ENCODE results near the gene MICA. TPM values are rescaled to one million over a fixed set of nuclear protein-coding genes. Genes with fewer than 3 reads are reported as not detected.
A peak's percentile ranks its signal among the peaks of the same experiment; 100 is the strongest.

MICA gene
- total RNA-seq, 4 donors from 2014 or later: 15.9 to 28.3 (median 23.7) TPM

- Histone ChIP-seq H3K4me3 (no peak overlapping the region), H3K36me3 (peaks cover 0 to 10% (median 0%) of the 10 kb centered on the region in 3 donors), H3K4me1 (peaks cover 0 to 46% (median 12%) of the 10 kb centered on the region in 4 donors), H3K27me3 (no peaks in the 10 kb centered on the region), H3K9me3 (no peaks in the 10 kb centered on the region), H3K27ac (no peak overlapping the region)
- WGBS, 2 donors: 81% methylated on average over 10 of the region's 10 CpGs
- TF ChIP-seq CTCF (IDR thresholded peaks at IDR 0.05): no peak
- no peak for TF ChIP-seq POLR2A (IDR thresholded peaks at IDR 0.05)
- no peak for TF ChIP-seq EP300 (IDR thresholded peaks at IDR 0.05)
- DNase-seq (ENCODE audit: low spot score in 2 of 2): no peak
Measured at GRCh38 chr6:31397901-31398525, 5.4 kb upstream of the MICA start.

GRCh38 chr6:31399589-31400466, 3.6 kb upstream of the MICA start:
- Histone ChIP-seq H3K27ac (peak overlapping the region; percentile 90 to 98 (median 98)), H3K4me3 (peak overlapping the region; percentile 76 to 87 (median 84)), H3K36me3 (peaks cover 0 to 2% (median 0%) of the 10 kb centered on the region in 3 donors), H3K9me3 (no peaks in the 10 kb centered on the region), H3K27me3 (no peaks in the 10 kb centered on the region), H3K4me1 (peaks cover 0 to 60% (median 20%) of the 10 kb centered on the region in 4 donors)
- TF ChIP-seq POLR2A (IDR thresholded peaks at IDR 0.05) (peak; percentile 45 to 68), EP300 (IDR thresholded peaks at IDR 0.05) (peak; percentile 51 to 71), CTCF (IDR thresholded peaks at IDR 0.05) (peak; percentile 87 to 95 (median 91))
- 0 to 1% methylated on average over 52 to 57 of the region's 57 CpGs for WGBS, 2 donors
- peak; percentile 86 to 90 for DNase-seq (ENCODE audit: low spot score in 2 of 2)

GRCh38 chr6:31400467-31401289, 2.7 kb upstream of the MICA start:
- Histone ChIP-seq H3K4me3 (peak overlapping the region; percentile 76 to 87 (median 84)), H3K36me3 (no peaks in the 10 kb centered on the region), H3K4me1 (peaks cover 0 to 64% (median 20%) of the 10 kb centered on the region in 4 donors), H3K27me3 (no peaks in the 10 kb centered on the region), H3K27ac (peak overlapping the region; percentile 90 to 98 (median 98)), H3K9me3 (no peaks in the 10 kb centered on the region)
- TF ChIP-seq CTCF (IDR thresholded peaks at IDR 0.05) (no peak), EP300 (IDR thresholded peaks at IDR 0.05) (peak in 1 of 2 donors; percentile 29), POLR2A (IDR thresholded peaks at IDR 0.05) (peak in 1 of 2 donors; percentile 8)
- peak; percentile 63 to 77 for DNase-seq (ENCODE audit: low spot score in 2 of 2)
- WGBS, 2 donors: 5% methylated on average over 29 to 30 of the region's 30 CpGs

GRCh38 chr6:31401403-31401802, 2.0 kb upstream of the MICA start:
- no peak for DNase-seq (ENCODE audit: low spot score in 2 of 2)
- H3K9me3 ChIP-seq: no peaks in the 10 kb centered on the region
- H3K27ac ChIP-seq: peak overlapping the region in 3 of 4 donors; percentile 97 to 98 (median 98)
- peaks cover 0 to 67% (median 20%) of the 10 kb centered on the region in 4 donors for H3K4me1 ChIP-seq
- 35 to 45% methylated on average over 4 of the region's 4 CpGs for WGBS, 2 donors
- no peaks in the 10 kb centered on the region for H3K27me3 ChIP-seq
- TF ChIP-seq CTCF (IDR thresholded peaks at IDR 0.05) (no peak), EP300 (IDR thresholded peaks at IDR 0.05) (peak in 1 of 2 donors; percentile 35)
- peak overlapping the region in 3 of 4 donors; percentile 80 to 87 (median 87) for H3K4me3 ChIP-seq
- no peaks in the 10 kb centered on the region for H3K36me3 ChIP-seq

Measured in tibial nerve (tissue), 4 donors.